H1 (cell line): ENCODE measurements around the gene MYLK2. TPM values are rescaled to one million over a fixed set of nuclear protein-coding genes. Genes with fewer than 3 reads are reported as not detected.

Source experiments
- CREB1 ChIP-seq: IDR thresholded peaks from 2 replicates; pipeline ENCODE4 v1.6.1; 2012; ENCODE audit warnings: inconsistent platforms
- EP300 ChIP-seq, 2 experiments: IDR thresholded peaks; 1 replicate in 1 of 2; 2 replicates in 1 of 2; pipeline ENCODE4 v1.6.1; 2011 to 2012; ENCODE audit warnings: low read depth in 2 of 2, low read length in 2 of 2, mild to moderate bottlenecking in 2 of 2, borderline replicate concordance in 1 of 2, inconsistent platforms in 1 of 2, moderate library complexity in 1 of 2
- KDM4A ChIP-seq: IDR thresholded peaks from one replicate; pipeline ENCODE4 v1.7.1; 2012; ENCODE audit warnings: low read depth, mild to moderate bottlenecking, moderate library complexity, low read length, inconsistent platforms; ENCODE audit not compliant: severe bottlenecking
- NANOG ChIP-seq: IDR thresholded peaks from 2 replicates; pipeline ENCODE4 v1.6.1; 2011; ENCODE audit warnings: low read length, low read depth, mild to moderate bottlenecking, inconsistent platforms; ENCODE audit not compliant: insufficient read depth, poor library complexity, severe bottlenecking
- NRF1 ChIP-seq: IDR thresholded peaks from 2 replicates; pipeline ENCODE4 v1.6.1; 2011; ENCODE audit warnings: mild to moderate bottlenecking, low read depth, low read length, improper control_type of control experiment
- RAD21 ChIP-seq, 2 experiments: IDR thresholded peaks in 1 of 2; conservative IDR thresholded peaks in 1 of 2; 2 replicates each; pipeline ENCODE4 v1.6.1; 2011; ENCODE audit warnings: low read depth in 2 of 2, low read length in 2 of 2, improper control_type of control experiment in 1 of 2, inconsistent platforms in 1 of 2, mild to moderate bottlenecking in 1 of 2, moderate library complexity in 1 of 2
- RFX5 ChIP-seq: IDR thresholded peaks from 2 replicates; pipeline ENCODE4 v1.6.1; 2011; ENCODE audit warnings: low read depth, low read length, improper control_type of control experiment, borderline replicate concordance
- SIN3A ChIP-seq, 2 experiments: IDR thresholded peaks in 1 of 2; conservative IDR thresholded peaks in 1 of 2; 2 replicates each; pipeline ENCODE4 v1.6.1; 2011 to 2012; ENCODE audit warnings: low read length in 2 of 2, improper control_type of control experiment in 1 of 2, low read depth in 1 of 2, mild to moderate bottlenecking in 1 of 2
- TAF1 ChIP-seq: IDR thresholded peaks from 2 replicates; pipeline ENCODE4 v1.6.1; 2011; ENCODE audit warnings: mild to moderate bottlenecking, low read depth, low read length
- TBP ChIP-seq: IDR thresholded peaks from 2 replicates; pipeline ENCODE4 v1.6.1; 2011; ENCODE audit warnings: low read depth, low read length, improper control_type of control experiment
- polyA plus RNA-seq, 7 experiments: library from polyadenylated mRNA; depleted of rRNA in 3 of 7; stranded (reverse) in 5 of 7; unstranded in 2 of 7; fragments of >200 nt in 5 of 7; fragments of 200-250 nt in 2 of 7; gene quantifications; 1 replicate in 5 of 7; 2 replicates in 1 of 7; 4 replicates in 1 of 7; pipeline versions ENCODE4 v1.2.1 to v1.2.3, GENCODE V29; 2011 to 2013; ENCODE audit warnings: missing spikeins in 2 of 7, mixed read lengths in 2 of 7
- total RNA-seq: library from RNA; stranded (reverse); fragmentation: NEBNext Ultra II Directional; extraction: Animal tissue kit (Norgen Biotek cat#: 25700); gene quantifications from 2 replicates; pipeline ENCODE4 v1.2.1, GENCODE V29; 2021
- TF ChIP-seq, protein P1 (sequence below): fragments of 300-600 bp; sonication (generic); IDR thresholded peaks from 2 replicates; pipeline ENCODE4 v1.7.1; 2012; ENCODE audit warnings: low read length, moderate library complexity, mild to moderate bottlenecking, inconsistent platforms; ENCODE audit not compliant: insufficient replicate concordance

Gene MYLK2
- total and polyA plus RNA-seq, 2 of the 8 experiments (the other 6 are each of a cell fraction or from before 2014, with no cell fraction given) = 0.22 to 0.26 TPM

DNA sequence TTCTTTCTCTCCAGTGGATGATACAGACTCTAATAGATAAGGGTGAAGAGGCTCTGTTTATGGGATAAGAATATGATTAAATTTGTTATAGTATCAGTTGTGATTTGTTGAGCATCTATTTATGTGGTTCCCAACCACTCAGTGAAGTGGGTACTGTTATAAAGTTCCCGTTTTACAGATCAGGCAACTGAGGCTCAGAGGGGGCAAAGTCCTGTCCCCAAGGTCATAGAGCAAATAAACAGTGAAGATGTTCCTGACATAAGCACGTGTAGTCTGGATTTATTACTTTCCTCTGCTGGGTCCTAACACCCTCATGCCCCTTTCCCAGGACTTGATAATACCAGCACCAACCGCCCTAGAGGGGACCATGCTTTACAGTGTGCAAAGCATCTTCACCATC lies 47.1 kb downstream of the MYLK2 start (continued):
- TF ChIP-seq, protein P1, sequence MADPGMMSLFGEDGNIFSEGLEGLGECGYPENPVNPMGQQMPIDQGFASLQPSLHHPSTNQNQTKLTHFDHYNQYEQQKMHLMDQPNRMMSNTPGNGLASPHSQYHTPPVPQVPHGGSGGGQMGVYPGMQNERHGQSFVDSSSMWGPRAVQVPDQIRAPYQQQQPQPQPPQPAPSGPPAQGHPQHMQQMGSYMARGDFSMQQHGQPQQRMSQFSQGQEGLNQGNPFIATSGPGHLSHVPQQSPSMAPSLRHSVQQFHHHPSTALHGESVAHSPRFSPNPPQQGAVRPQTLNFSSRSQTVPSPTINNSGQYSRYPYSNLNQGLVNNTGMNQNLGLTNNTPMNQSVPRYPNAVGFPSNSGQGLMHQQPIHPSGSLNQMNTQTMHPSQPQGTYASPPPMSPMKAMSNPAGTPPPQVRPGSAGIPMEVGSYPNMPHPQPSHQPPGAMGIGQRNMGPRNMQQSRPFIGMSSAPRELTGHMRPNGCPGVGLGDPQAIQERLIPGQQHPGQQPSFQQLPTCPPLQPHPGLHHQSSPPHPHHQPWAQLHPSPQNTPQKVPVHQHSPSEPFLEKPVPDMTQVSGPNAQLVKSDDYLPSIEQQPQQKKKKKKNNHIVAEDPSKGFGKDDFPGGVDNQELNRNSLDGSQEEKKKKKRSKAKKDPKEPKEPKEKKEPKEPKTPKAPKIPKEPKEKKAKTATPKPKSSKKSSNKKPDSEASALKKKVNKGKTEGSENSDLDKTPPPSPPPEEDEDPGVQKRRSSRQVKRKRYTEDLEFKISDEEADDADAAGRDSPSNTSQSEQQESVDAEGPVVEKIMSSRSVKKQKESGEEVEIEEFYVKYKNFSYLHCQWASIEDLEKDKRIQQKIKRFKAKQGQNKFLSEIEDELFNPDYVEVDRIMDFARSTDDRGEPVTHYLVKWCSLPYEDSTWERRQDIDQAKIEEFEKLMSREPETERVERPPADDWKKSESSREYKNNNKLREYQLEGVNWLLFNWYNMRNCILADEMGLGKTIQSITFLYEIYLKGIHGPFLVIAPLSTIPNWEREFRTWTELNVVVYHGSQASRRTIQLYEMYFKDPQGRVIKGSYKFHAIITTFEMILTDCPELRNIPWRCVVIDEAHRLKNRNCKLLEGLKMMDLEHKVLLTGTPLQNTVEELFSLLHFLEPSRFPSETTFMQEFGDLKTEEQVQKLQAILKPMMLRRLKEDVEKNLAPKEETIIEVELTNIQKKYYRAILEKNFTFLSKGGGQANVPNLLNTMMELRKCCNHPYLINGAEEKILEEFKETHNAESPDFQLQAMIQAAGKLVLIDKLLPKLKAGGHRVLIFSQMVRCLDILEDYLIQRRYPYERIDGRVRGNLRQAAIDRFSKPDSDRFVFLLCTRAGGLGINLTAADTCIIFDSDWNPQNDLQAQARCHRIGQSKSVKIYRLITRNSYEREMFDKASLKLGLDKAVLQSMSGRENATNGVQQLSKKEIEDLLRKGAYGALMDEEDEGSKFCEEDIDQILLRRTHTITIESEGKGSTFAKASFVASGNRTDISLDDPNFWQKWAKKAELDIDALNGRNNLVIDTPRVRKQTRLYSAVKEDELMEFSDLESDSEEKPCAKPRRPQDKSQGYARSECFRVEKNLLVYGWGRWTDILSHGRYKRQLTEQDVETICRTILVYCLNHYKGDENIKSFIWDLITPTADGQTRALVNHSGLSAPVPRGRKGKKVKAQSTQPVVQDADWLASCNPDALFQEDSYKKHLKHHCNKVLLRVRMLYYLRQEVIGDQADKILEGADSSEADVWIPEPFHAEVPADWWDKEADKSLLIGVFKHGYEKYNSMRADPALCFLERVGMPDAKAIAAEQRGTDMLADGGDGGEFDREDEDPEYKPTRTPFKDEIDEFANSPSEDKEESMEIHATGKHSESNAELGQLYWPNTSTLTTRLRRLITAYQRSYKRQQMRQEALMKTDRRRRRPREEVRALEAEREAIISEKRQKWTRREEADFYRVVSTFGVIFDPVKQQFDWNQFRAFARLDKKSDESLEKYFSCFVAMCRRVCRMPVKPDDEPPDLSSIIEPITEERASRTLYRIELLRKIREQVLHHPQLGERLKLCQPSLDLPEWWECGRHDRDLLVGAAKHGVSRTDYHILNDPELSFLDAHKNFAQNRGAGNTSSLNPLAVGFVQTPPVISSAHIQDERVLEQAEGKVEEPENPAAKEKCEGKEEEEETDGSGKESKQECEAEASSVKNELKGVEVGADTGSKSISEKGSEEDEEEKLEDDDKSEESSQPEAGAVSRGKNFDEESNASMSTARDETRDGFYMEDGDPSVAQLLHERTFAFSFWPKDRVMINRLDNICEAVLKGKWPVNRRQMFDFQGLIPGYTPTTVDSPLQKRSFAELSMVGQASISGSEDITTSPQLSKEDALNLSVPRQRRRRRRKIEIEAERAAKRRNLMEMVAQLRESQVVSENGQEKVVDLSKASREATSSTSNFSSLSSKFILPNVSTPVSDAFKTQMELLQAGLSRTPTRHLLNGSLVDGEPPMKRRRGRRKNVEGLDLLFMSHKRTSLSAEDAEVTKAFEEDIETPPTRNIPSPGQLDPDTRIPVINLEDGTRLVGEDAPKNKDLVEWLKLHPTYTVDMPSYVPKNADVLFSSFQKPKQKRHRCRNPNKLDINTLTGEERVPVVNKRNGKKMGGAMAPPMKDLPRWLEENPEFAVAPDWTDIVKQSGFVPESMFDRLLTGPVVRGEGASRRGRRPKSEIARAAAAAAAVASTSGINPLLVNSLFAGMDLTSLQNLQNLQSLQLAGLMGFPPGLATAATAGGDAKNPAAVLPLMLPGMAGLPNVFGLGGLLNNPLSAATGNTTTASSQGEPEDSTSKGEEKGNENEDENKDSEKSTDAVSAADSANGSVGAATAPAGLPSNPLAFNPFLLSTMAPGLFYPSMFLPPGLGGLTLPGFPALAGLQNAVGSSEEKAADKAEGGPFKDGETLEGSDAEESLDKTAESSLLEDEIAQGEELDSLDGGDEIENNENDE = no peak
- TF ChIP-seq SIN3A (conservative IDR thresholded peaks at IDR 0.05 in 1 of 2, IDR thresholded peaks at IDR 0.05 in 1 of 2; ENCODE audit: low read depth in 1 of 2, low read length in 2 of 2) (no peak), EP300 (IDR thresholded peaks at IDR 0.05; ENCODE audit: borderline replicate concordance in 1 of 2, low read depth in 2 of 2, low read length in 2 of 2) (no peak), NANOG (no peak), RAD21 (IDR thresholded peaks at IDR 0.05 in 1 of 2, conservative IDR thresholded peaks at IDR 0.05 in 1 of 2; ENCODE audit: low read depth in 2 of 2, low read length in 2 of 2) (no peak), TBP (no peak), NRF1 (no peak), KDM4A (no peak), CREB1 (no peak), RFX5 (no peak), TAF1 (no peak)
